ENCODE measurements around the gene FGF19.

Gene FGF19

GRCh38 chr11:69666752-69667536 is 36.9 kb downstream of the FGF19 start:
- Histone ChIP-seq H3K27ac (replicated peaks) (no peak overlapping the region), H3K27me3 (ENCODE audit: insufficient read depth, poor library complexity, severe bottlenecking) (no peaks in the 10 kb centered on the region), H3K4me3 (replicated peaks; ENCODE audit: insufficient read depth, low read length) (no peak overlapping the region)
- DNase-seq (ENCODE audit: low read depth in 1 of 2, low spot score in 1 of 2) = no peak
- TF ChIP-seq SPI1 (IDR thresholded peaks at IDR 0.05; ENCODE audit: borderline replicate concordance, low read depth) = no peak
- TF ChIP-seq, protein P1, sequence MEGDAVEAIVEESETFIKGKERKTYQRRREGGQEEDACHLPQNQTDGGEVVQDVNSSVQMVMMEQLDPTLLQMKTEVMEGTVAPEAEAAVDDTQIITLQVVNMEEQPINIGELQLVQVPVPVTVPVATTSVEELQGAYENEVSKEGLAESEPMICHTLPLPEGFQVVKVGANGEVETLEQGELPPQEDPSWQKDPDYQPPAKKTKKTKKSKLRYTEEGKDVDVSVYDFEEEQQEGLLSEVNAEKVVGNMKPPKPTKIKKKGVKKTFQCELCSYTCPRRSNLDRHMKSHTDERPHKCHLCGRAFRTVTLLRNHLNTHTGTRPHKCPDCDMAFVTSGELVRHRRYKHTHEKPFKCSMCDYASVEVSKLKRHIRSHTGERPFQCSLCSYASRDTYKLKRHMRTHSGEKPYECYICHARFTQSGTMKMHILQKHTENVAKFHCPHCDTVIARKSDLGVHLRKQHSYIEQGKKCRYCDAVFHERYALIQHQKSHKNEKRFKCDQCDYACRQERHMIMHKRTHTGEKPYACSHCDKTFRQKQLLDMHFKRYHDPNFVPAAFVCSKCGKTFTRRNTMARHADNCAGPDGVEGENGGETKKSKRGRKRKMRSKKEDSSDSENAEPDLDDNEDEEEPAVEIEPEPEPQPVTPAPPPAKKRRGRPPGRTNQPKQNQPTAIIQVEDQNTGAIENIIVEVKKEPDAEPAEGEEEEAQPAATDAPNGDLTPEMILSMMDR (IDR thresholded peaks at IDR 0.05; ENCODE audit: insufficient read depth, low read length) = no peak
- TF ChIP-seq, protein P2, sequence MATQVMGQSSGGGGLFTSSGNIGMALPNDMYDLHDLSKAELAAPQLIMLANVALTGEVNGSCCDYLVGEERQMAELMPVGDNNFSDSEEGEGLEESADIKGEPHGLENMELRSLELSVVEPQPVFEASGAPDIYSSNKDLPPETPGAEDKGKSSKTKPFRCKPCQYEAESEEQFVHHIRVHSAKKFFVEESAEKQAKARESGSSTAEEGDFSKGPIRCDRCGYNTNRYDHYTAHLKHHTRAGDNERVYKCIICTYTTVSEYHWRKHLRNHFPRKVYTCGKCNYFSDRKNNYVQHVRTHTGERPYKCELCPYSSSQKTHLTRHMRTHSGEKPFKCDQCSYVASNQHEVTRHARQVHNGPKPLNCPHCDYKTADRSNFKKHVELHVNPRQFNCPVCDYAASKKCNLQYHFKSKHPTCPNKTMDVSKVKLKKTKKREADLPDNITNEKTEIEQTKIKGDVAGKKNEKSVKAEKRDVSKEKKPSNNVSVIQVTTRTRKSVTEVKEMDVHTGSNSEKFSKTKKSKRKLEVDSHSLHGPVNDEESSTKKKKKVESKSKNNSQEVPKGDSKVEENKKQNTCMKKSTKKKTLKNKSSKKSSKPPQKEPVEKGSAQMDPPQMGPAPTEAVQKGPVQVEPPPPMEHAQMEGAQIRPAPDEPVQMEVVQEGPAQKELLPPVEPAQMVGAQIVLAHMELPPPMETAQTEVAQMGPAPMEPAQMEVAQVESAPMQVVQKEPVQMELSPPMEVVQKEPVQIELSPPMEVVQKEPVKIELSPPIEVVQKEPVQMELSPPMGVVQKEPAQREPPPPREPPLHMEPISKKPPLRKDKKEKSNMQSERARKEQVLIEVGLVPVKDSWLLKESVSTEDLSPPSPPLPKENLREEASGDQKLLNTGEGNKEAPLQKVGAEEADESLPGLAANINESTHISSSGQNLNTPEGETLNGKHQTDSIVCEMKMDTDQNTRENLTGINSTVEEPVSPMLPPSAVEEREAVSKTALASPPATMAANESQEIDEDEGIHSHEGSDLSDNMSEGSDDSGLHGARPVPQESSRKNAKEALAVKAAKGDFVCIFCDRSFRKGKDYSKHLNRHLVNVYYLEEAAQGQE (IDR thresholded peaks at IDR 0.05; ENCODE audit: insufficient replicate concordance, low read depth) = no peak
- TF ChIP-seq GABPA (IDR thresholded peaks at IDR 0.05; ENCODE audit: low read depth) = no peak
- no peak for TF ChIP-seq POLR2AphosphoS5 (IDR thresholded peaks at IDR 0.05; ENCODE audit: low read depth)

DNA sequence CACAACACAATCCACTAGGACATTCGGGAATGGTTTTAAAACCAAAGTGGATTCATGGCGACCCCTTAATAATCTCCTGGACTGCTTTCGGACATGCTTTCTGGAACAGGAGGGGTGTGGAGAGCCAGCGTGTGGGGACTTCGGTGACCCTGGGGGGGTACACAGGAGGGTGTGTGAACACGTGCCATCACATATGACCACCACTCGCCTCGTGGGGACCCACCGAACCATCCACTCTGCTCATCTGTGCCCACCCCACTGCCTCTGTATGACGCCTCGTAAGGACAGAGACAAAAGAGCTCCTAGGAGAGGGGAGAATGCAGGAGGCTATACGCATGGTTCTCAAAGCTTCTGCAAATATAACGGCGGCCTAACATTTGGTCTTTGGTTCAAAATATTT is 37.6 kb downstream of the FGF19 start:
- H3K4me3 ChIP-seq (replicated peaks; ENCODE audit: insufficient read depth, low read length) = no peak overlapping the region
- DNase-seq (ENCODE audit: low read depth in 1 of 2, low spot score in 1 of 2) = no peak
- no peak for TF ChIP-seq SPI1 (IDR thresholded peaks at IDR 0.05; ENCODE audit: borderline replicate concordance, low read depth)
- no peak for TF ChIP-seq POLR2AphosphoS5 (IDR thresholded peaks at IDR 0.05; ENCODE audit: low read depth)
- TF ChIP-seq, protein P2 (IDR thresholded peaks at IDR 0.05; ENCODE audit: insufficient replicate concordance, low read depth) = no peak
- TF ChIP-seq GABPA (IDR thresholded peaks at IDR 0.05; ENCODE audit: low read depth) = no peak
- TF ChIP-seq, protein P1 (IDR thresholded peaks at IDR 0.05; ENCODE audit: insufficient read depth, low read length) = no peak
- H3K27ac ChIP-seq (replicated peaks) = no peak overlapping the region
- H3K27me3 ChIP-seq (ENCODE audit: insufficient read depth, poor library complexity, severe bottlenecking) = no peaks in the 10 kb centered on the region

GRCh38 chr11:69665669-69666068 is 38.2 kb downstream of the FGF19 start:
- H3K27me3 ChIP-seq (ENCODE audit: insufficient read depth, poor library complexity, severe bottlenecking) = no peaks in the 10 kb centered on the region
- H3K4me3 ChIP-seq (replicated peaks; ENCODE audit: insufficient read depth, low read length) = no peak overlapping the region
- H3K27ac ChIP-seq (replicated peaks) = no peak overlapping the region
- no peak for DNase-seq (ENCODE audit: low read depth in 1 of 2, low spot score in 1 of 2)
- TF ChIP-seq, protein P1 (IDR thresholded peaks at IDR 0.05; ENCODE audit: insufficient read depth, low read length) = no peak
- TF ChIP-seq GABPA (IDR thresholded peaks at IDR 0.05; ENCODE audit: low read depth) = no peak
- no peak for TF ChIP-seq POLR2AphosphoS5 (IDR thresholded peaks at IDR 0.05; ENCODE audit: low read depth)
- no peak for TF ChIP-seq SPI1 (IDR thresholded peaks at IDR 0.05; ENCODE audit: borderline replicate concordance, low read depth)
- TF ChIP-seq, protein P2 (IDR thresholded peaks at IDR 0.05; ENCODE audit: insufficient replicate concordance, low read depth) = no peak
